T-cell (primary cell): ENCODE results near the gene BACE2. TPM values are rescaled to one million over a fixed set of nuclear protein-coding genes. Genes with fewer than 3 reads are reported as not detected.

Experiments used
- ATAC-seq, 4 experiments: fragments of 200-7000 bp in 3 of 4; fragments of 150-1000 bp in 1 of 4; cut with Tn5 transposase; replicated peaks in 1 of 4; 1 replicate in 3 of 4; 2 replicates in 1 of 4; pipeline ENCODE4 v1.10.0; 2021; ENCODE audit warnings: moderate library complexity in 3 of 4, mild to moderate bottlenecking in 2 of 4, moderate number of reproducible peaks in 1 of 4
- CTCF ChIA-PET, 2 donors: fragments of 300-600 bp; sonication (Branson Sonifier 250); formaldehyde crosslinking; loops; one replicate each; lab custom pipeline; 2022; ENCODE audit warnings: antibody characterized with exemption in 2 of 2; lab: Charles Lee
- POLR2A ChIA-PET, 2 donors: fragments of 300-600 bp; sonication (Branson Sonifier 250); formaldehyde crosslinking; loops; one replicate each; lab custom pipeline; 2022; ENCODE audit warnings: antibody characterized with exemption in 2 of 2; lab: Charles Lee
- DNase-seq, 35 experiments: peaks; one replicate each; pipeline versions ENCODE4 v3.0.0 to v3.0.0-alpha.2; 2013 to 2023
- H3K27ac ChIP-seq: one replicate; pipeline ENCODE4 v1.5.1; 2013; ENCODE audit warnings: low read length
- H3K27me3 ChIP-seq, 2 experiments: replicated peaks in 1 of 2; 1 replicate in 1 of 2; 2 replicates in 1 of 2; pipeline versions ENCODE4 v1.6.1 to v1.7.0; 2013; ENCODE audit warnings: low read length in 1 of 2, mixed read lengths in 1 of 2; ENCODE audit not compliant: control insufficient read depth in 2 of 2, insufficient read depth in 2 of 2; ENCODE audit errors: extremely low read depth in 1 of 2
- H3K36me3 ChIP-seq, 2 donors: 1 replicate in 1 of 2; 2 replicates in 1 of 2; pipeline versions ENCODE4 v1.6.1 to v1.7.0; 2013; ENCODE audit warnings: low read length in 1 of 2; ENCODE audit not compliant: control insufficient read depth in 2 of 2, insufficient read depth in 1 of 2; ENCODE audit errors: extremely low read depth in 1 of 2
- H3K4me1 ChIP-seq, 2 experiments: 1 replicate in 1 of 2; 2 replicates in 1 of 2; pipeline versions ENCODE4 v1.6.1 to v1.7.0; 2013; ENCODE audit warnings: low read length in 2 of 2, mixed read lengths in 1 of 2; ENCODE audit not compliant: insufficient read depth in 2 of 2, control insufficient read depth in 1 of 2; ENCODE audit errors: extremely low read depth in 1 of 2
- H3K4me3 ChIP-seq, 2 donors: 1 replicate in 1 of 2; 2 replicates in 1 of 2; pipeline versions ENCODE4 v1.5.1 to v1.7.0; 2013; ENCODE audit warnings: mild to moderate bottlenecking in 2 of 2, low read length in 1 of 2, moderate library complexity in 1 of 2; ENCODE audit not compliant: control insufficient read depth in 1 of 2; ENCODE audit errors: extremely low read depth in 1 of 2
- H3K9me3 ChIP-seq: 2 replicates; pipeline ENCODE4 v1.7.0; 2013
- H3K27ac Mint-ChIP-seq, 2 donors: one replicate each; pipeline ENCODE4 v1.8.0; 2020 to 2021; ENCODE audit warnings: mild to moderate bottlenecking in 2 of 2, mixed read lengths in 2 of 2
- H3K27me3 Mint-ChIP-seq, 2 donors: one replicate each; pipeline ENCODE4 v1.8.0; 2021 to 2022; ENCODE audit warnings: mixed read lengths in 2 of 2
- H3K36me3 Mint-ChIP-seq: one replicate; pipeline ENCODE4 v1.8.0; 2021; ENCODE audit warnings: mixed read lengths
- H3K4me1 Mint-ChIP-seq, 3 donors: one replicate each; pipeline ENCODE4 v1.8.0; 2020 to 2022; ENCODE audit warnings: mixed read lengths in 3 of 3, mild to moderate bottlenecking in 1 of 3
- H3K4me3 Mint-ChIP-seq, 3 donors: one replicate each; pipeline ENCODE4 v1.8.0; 2020 to 2022; ENCODE audit warnings: mild to moderate bottlenecking in 3 of 3, mixed read lengths in 3 of 3, moderate library complexity in 3 of 3
- H3K9me3 Mint-ChIP-seq, 3 donors: one replicate each; pipeline ENCODE4 v1.8.0; 2020 to 2022; ENCODE audit warnings: mixed read lengths in 3 of 3
- WGBS: methylation state at CpG from one replicate; pipeline ENCODE4 v1.1.5; 2013; ENCODE audit warnings: missing lambda C conversion rate; ENCODE audit not compliant: insufficient coverage; 5-methylcytosine and 5-hydroxymethylcytosine counted together
- total RNA-seq, 35 experiments: library from RNA in 6 of 35; stranded (reverse) in 6 of 35; fragments of 120-200 nt in 1 of 35; gene quantifications; one replicate each; pipeline versions ENCODE4 v1.2.1 to v1.2.4 and lab custom pipeline; 2013 to 2026

Gene BACE2
- total RNA-seq, 5 donors from 2014 or later (not counting 1 experiment from before 2014, with no cell fraction given), result 0.30 to 1.1 (median 0.68) TPM

DNA sequence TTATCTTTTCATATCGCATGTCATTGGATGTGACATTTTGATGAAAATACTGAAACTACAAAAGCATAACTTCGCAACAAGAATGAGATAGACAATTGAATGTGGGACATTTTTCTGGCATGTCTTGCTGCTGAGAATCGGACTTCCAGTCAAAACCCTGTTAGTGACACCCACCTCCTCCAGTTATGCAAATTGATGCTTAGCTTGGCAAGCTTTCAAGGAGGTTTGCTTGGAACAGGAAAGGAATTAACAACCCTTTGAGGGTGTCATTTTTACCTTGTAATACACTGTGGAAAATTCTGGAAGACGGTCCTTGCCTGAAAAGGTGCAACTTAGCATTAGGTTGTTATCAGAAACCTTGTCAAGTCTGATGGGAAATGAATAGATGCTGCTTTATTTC lies 109.9 kb downstream of the BACE2 start:
- peaks cover 3 to 27% of the 10 kb centered on the region in 2 experiments for H3K27me3 ChIP-seq
- DNase-seq, result no peak
- H3K9me3 ChIP-seq, result no peaks in the 10 kb centered on the region
- H3K27ac ChIP-seq, result no peak overlapping the region
- ATAC-seq, result no peak
- Mint-ChIP-seq H3K27me3 (peaks cover 33 to 46% of the 10 kb centered on the region in 2 donors), H3K27ac (no peak overlapping the region), H3K36me3 (peaks cover under 1% of the 10 kb centered on the region), H3K4me3 (no peak overlapping the region), H3K4me1 (no peaks in the 10 kb centered on the region), H3K9me3 (peaks cover 2 to 3% (median 3%) of the 10 kb centered on the region in 3 donors)
- WGBS, result no CpG with 5 or more reads among the region's 4 CpGs
- H3K4me3 ChIP-seq, result no peak overlapping the region
- no peaks in the 10 kb centered on the region for H3K36me3 ChIP-seq
- no peaks in the 10 kb centered on the region for H3K4me1 ChIP-seq
- ChIA-PET POLR2A (no interaction called here), CTCF (no interaction called here)

DNA sequence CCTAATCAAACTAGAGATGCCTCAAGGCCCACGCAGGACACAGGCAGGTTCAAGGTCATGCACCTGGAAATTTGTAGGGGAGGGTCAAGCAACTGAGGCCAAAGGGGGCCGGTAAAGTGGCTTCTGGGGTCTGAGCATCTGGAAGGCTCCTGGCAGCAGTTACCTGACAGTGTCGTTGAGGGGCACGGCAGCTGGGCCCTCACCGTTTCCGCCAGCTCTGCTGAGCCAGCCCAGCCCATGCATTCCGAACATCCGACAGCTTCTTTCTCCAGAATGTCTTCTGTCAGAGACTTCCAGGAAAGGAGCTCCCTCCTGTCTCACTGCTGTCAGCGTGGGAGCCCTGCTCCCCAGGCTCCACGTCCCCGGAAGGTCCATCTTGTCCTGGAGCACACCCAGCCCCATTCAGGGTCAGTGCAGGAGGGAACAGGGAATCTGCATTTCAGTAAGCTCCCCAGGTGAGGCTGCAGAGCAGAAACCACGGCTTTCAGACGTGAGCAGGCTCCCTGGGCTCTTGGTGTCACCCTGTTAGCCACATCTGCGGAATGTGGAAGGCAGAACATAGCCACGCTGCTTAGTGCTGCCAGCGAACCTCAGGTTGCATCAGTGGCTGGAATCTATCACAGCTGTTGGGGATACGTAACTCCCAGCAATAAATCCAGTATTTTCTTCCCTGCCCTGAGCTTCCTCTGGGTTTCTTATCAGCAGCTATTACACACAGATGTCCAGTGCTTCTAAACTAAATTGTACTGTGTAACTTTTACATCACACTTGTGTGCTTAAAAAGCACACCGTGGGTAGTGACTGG lies 112.4 kb downstream of the BACE2 start:
- POLR2A ChIA-PET, result no interaction called here
- no peaks in the 10 kb centered on the region for H3K4me1 Mint-ChIP-seq
- H3K27me3 Mint-ChIP-seq, result peaks cover 31 to 50% of the 10 kb centered on the region in 2 donors
- H3K4me3 ChIP-seq, result no peak overlapping the region
- DNase-seq (no peak), ATAC-seq (no peak)
- H3K4me3 Mint-ChIP-seq, result no peak overlapping the region
- H3K27me3 ChIP-seq, result peaks cover 6 to 25% of the 10 kb centered on the region in 2 experiments
- H3K36me3 ChIP-seq, result no peaks in the 10 kb centered on the region
- H3K27ac Mint-ChIP-seq, result no peak overlapping the region
- H3K9me3 Mint-ChIP-seq, result no peaks in the 10 kb centered on the region
- no peak overlapping the region for H3K27ac ChIP-seq
- CTCF ChIA-PET, result no interaction called here
- no peaks in the 10 kb centered on the region for H3K9me3 ChIP-seq
- H3K36me3 Mint-ChIP-seq, result no peaks in the 10 kb centered on the region
- H3K4me1 ChIP-seq, result no peaks in the 10 kb centered on the region
- 75% methylated on average over 18 of the region's 18 CpGs for WGBS

DNA sequence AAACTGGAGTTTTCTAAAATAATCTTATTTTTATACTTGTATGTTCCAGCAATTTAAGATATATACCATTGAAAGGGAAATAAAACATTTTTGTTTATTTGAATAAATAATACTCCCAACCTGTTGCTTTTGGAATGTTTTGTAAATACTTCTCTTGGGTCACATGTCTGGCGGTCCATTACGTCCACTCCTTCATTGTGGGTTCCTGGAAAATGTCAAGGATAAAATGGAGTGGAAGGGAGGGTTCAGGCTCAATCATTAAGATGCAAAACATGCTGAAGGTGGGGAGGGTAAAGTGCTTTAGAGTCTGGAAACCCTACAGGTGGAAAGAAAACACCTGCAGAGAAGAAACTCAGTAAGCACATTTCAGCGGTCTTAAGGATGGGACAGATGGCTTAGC lies 114.5 kb downstream of the BACE2 start:
- Histone ChIP-seq H3K9me3 (no peaks in the 10 kb centered on the region), H3K27ac (no peak overlapping the region), H3K4me3 (no peak overlapping the region), H3K4me1 (no peaks in the 10 kb centered on the region), H3K27me3 (peaks cover 6 to 15% of the 10 kb centered on the region in 2 experiments), H3K36me3 (no peaks in the 10 kb centered on the region)
- Mint-ChIP-seq H3K27me3 (peaks cover 22 to 33% of the 10 kb centered on the region in 2 donors), H3K9me3 (no peaks in the 10 kb centered on the region), H3K4me3 (no peak overlapping the region), H3K27ac (no peak overlapping the region), H3K36me3 (no peaks in the 10 kb centered on the region), H3K4me1 (no peaks in the 10 kb centered on the region)
- no CpG with 5 or more reads among the region's 3 CpGs for WGBS
- no peak for DNase-seq
- ATAC-seq, result no peak
- ChIA-PET CTCF (interaction anchor here (0.6 to 2.7 kb wide), 11 partner anchors 36 to 835 kb away, joined by 3 to 39 read pairs (median 4); partner anchors contain the start of gene MX1 (in 1 of the 2)), POLR2A (no interaction called here)

DNA sequence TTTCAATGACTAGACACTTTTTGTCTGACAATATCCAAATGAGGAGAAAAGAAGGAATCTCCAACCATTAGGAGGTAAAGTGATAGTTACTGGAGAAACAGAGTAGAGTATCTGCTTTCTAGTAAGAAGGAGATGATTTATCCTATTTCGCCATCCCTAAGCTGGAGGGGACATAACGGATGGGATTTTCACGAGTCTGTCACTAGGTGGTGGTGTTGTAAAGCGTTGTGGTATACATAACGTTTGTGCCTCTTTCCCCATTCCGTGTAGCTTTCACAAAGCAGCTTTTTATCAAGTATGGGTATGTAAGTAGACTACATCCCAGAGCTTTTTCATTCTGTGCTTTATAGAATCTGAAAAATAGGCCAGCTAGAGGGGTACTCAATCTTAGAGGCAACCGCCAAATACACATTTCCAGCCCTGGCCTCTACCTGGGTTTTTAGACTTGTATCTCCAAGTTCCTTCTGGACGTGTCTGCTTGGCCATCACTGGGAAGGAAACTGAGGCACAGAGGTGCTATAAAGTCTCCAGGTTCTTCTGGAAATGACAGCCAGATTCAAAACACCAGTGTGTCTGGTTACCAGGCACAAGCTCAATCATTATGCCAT lies 115.4 kb downstream of the BACE2 start:
- H3K27ac Mint-ChIP-seq, result peak overlapping the region in 1 of 2 donors; percentile 51
- Histone ChIP-seq H3K4me1 (no peaks in the 10 kb centered on the region), H3K4me3 (no peak overlapping the region), H3K27ac (no peak overlapping the region), H3K27me3 (peaks cover 6 to 15% of the 10 kb centered on the region in 2 experiments), H3K36me3 (no peaks in the 10 kb centered on the region), H3K9me3 (no peaks in the 10 kb centered on the region)
- CTCF ChIA-PET, result interaction anchor here (0.5 to 2.7 kb wide), 23 partner anchors 30 to 835 kb away, joined by 3 to 39 read pairs (median 4); partner anchors contain the start of genes MX1 (in 1 of the 2) and MX2 (in 1 of the 2)
- WGBS, result no CpG with 5 or more reads among the region's 8 CpGs
- peak; percentile 81 to 94 (median 92) for ATAC-seq
- H3K27me3 Mint-ChIP-seq, result peaks cover 18 to 26% of the 10 kb centered on the region in 2 donors
- DNase-seq, result peak in 32 of 35 experiments; percentile 10 to 82 (median 36)
- H3K4me1 Mint-ChIP-seq, result no peaks in the 10 kb centered on the region
- H3K36me3 Mint-ChIP-seq, result no peaks in the 10 kb centered on the region
- POLR2A ChIA-PET, result interaction anchor here (0.6 kb wide), 2 partner anchors 74 to 560 kb away, joined by 3 read pairs; no protein-coding TSS in a partner anchor
- no peak overlapping the region for H3K4me3 Mint-ChIP-seq
- no peaks in the 10 kb centered on the region for H3K9me3 Mint-ChIP-seq

DNA sequence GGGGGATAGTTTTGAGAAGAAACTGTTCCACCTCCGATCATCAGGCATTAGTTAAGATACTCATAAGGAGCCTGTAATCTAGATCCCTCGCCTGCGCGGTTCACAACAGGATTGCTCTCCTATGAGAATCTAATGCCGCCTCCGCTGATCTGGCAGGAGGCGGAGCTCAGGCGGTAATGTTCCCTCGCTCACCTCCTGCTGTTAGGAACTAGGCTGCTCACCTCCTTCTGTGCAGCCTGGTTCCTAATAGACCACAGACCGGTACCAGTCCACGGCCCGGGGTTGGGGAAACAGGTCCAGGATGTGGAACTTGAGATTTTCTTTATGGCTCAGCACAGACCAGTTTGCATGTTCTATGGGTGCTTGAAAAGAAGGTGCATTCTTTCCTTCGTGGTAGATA lies 121.5 kb downstream of the BACE2 start:
- Mint-ChIP-seq H3K36me3 (no peaks in the 10 kb centered on the region), H3K27ac (no peak overlapping the region), H3K4me1 (peaks cover 9 to 10% (median 9%) of the 10 kb centered on the region in 3 donors), H3K4me3 (no peak overlapping the region), H3K27me3 (peaks cover 15 to 19% of the 10 kb centered on the region in 2 donors), H3K9me3 (no peaks in the 10 kb centered on the region)
- no peaks in the 10 kb centered on the region for H3K36me3 ChIP-seq
- no peak overlapping the region for H3K4me3 ChIP-seq
- 89% methylated on average over 11 of the region's 13 CpGs for WGBS
- ChIA-PET CTCF (no interaction called here), POLR2A (no interaction called here)
- H3K9me3 ChIP-seq, result no peaks in the 10 kb centered on the region
- DNase-seq, result no peak
- no peak overlapping the region for H3K27ac ChIP-seq
- ATAC-seq, result no peak
- peaks cover 2 to 4% of the 10 kb centered on the region in 2 experiments for H3K4me1 ChIP-seq
- peaks cover 0 to 19% of the 10 kb centered on the region in 2 experiments for H3K27me3 ChIP-seq

DNA sequence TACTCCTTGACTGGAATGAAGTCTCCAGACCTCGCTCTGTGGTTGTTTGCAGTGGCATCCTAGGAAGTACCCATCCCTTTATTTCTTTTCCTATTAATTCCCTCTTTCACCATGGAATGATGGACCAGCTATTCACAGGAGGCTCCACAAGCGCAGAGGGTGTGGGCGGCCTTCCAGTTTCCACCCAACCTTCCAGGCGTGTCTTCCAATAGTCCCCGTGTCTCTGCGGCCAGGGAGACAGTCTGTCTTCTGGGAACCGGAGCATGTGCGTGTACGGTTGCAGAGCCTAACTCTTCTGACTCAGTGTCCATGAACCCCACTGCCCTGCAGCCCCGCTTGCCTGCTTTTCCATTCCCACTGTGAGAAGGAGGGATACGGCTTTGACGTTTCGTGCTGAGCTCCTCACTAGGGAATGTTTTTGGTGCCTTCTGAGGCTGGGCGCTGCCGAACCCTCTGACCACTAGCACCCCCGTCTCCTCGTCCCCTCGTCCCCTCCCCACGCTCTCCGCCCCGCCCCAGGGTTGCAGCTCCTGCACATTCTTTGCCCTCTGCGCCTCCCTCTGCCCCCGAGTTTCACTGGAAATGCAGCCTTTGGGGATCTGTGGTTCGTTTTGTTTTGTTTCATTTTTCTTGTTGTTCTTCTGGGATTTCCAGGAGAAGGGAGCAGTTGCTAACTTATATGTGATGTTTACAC lies 122.3 kb downstream of the BACE2 start:
- no peak for ATAC-seq
- DNase-seq, result no peak
- H3K27me3 Mint-ChIP-seq, result peaks cover 23 to 25% of the 10 kb centered on the region in 2 donors
- no peaks in the 10 kb centered on the region for H3K9me3 Mint-ChIP-seq
- H3K27ac Mint-ChIP-seq, result no peak overlapping the region
- H3K27me3 ChIP-seq, result peaks cover 0 to 21% of the 10 kb centered on the region in 2 experiments
- peaks cover 9 to 10% (median 9%) of the 10 kb centered on the region in 3 donors for H3K4me1 Mint-ChIP-seq
- H3K36me3 ChIP-seq, result no peaks in the 10 kb centered on the region
- POLR2A ChIA-PET, result no interaction called here
- peaks cover 2 to 6% of the 10 kb centered on the region in 2 experiments for H3K4me1 ChIP-seq
- CTCF ChIA-PET, result no interaction called here
- 74% methylated on average over 13 of the region's 24 CpGs for WGBS
- H3K4me3 Mint-ChIP-seq, result no peak overlapping the region
- no peak overlapping the region for H3K4me3 ChIP-seq
- H3K36me3 Mint-ChIP-seq, result no peaks in the 10 kb centered on the region
- H3K9me3 ChIP-seq, result no peaks in the 10 kb centered on the region
- H3K27ac ChIP-seq, result no peak overlapping the region
